IMR-90 (cell line): Measurements from ENCODE around the gene RPS8. TPM values are rescaled to one million over a fixed set of nuclear protein-coding genes. Genes with fewer than 3 reads are reported as not detected.

ENCODE experiments used
- ATAC-seq: fragments of 200-7000 bp; cut with Tn5 transposase; 2 replicates; pipeline ENCODE4 v1.9.1; 2020; ENCODE audit warnings: low read depth, mild to moderate bottlenecking, moderate library complexity
- BruUV-seq: library from RNA; stranded (reverse); fragments of 400-500 nt; replicated peaks from 2 replicates; lab custom pipeline; 2021; lab: Mats Ljungman, UMichigan
- CTCF ChIA-PET: fragments of 300-600 bp; formaldehyde crosslinking; extraction: SDS; loops from one replicate; lab custom pipeline; 2021; ENCODE audit warnings: antibody characterized with exemption; lab: Yijun Ruan, JAX
- POLR2A ChIA-PET: fragments of 300-600 bp; sonication (Branson Sonifier 250); formaldehyde crosslinking; loops from one replicate; lab custom pipeline; 2022; ENCODE audit warnings: antibody characterized with exemption; ENCODE audit not compliant: unreplicated experiment; lab: Charles Lee
- DNase-seq: peaks from one replicate; pipeline ENCODE4 v3.0.0; 2013
- H2AFZ ChIP-seq: replicated peaks from 2 replicates; pipeline ENCODE3; 2013; ENCODE audit warnings: low read length, mild to moderate bottlenecking; ENCODE audit not compliant: poor library complexity
- H2AK5ac ChIP-seq: 2 replicates; pipeline ENCODE4 v1.6.1; 2013; ENCODE audit warnings: low read depth, low read length, inconsistent platforms
- H2AK9ac ChIP-seq: replicated peaks from 2 replicates; pipeline ENCODE3; 2013; ENCODE audit warnings: mild to moderate bottlenecking, low read depth, low read length, moderate library complexity; ENCODE audit not compliant: poor library complexity
- H2BK120ac ChIP-seq: 2 replicates; pipeline ENCODE4 v1.6.1; 2013; ENCODE audit warnings: low read depth, low read length, inconsistent platforms
- H2BK15ac ChIP-seq: 3 replicates; pipeline ENCODE4 v1.6.1; 2013; ENCODE audit warnings: low read depth, low read length, inconsistent platforms
- H2BK20ac ChIP-seq: 2 replicates; pipeline ENCODE4 v1.6.1; 2013; ENCODE audit warnings: low read depth, mild to moderate bottlenecking, inconsistent platforms, low read length, moderate library complexity
- H2BK5ac ChIP-seq: 2 replicates; pipeline ENCODE4 v1.6.1; 2013; ENCODE audit warnings: mild to moderate bottlenecking, low read depth, low read length, inconsistent platforms; ENCODE audit not compliant: poor library complexity, severe bottlenecking
- H3K14ac ChIP-seq: replicated peaks from 2 replicates; pipeline ENCODE4 v1.6.1; 2013; ENCODE audit warnings: low read depth, low read length, inconsistent platforms
- H3K18ac ChIP-seq: 2 replicates; pipeline ENCODE4 v1.6.1; 2013; ENCODE audit warnings: low read depth, low read length, control low read depth
- H3K23ac ChIP-seq: 2 replicates; pipeline ENCODE4 v1.6.1; 2013; ENCODE audit warnings: low read depth, low read length, inconsistent platforms
- H3K27ac ChIP-seq: 2 replicates; pipeline ENCODE4 v1.5.1; 2013; ENCODE audit warnings: mild to moderate bottlenecking, control low read depth, low read length; ENCODE audit not compliant: insufficient read depth
- H3K27me3 ChIP-seq: 2 replicates; pipeline ENCODE4 v1.6.1; 2013; ENCODE audit warnings: low read length; ENCODE audit not compliant: control insufficient read depth, insufficient read depth
- H3K36me3 ChIP-seq: 2 replicates; pipeline ENCODE4 v1.6.1; 2013; ENCODE audit warnings: low read length, mixed read lengths; ENCODE audit not compliant: control insufficient read depth, insufficient read depth
- H3K4ac ChIP-seq: 2 replicates; pipeline ENCODE4 v1.6.1; 2013; ENCODE audit warnings: low read depth, low read length, inconsistent platforms
- H3K4me1 ChIP-seq: 2 replicates; pipeline ENCODE4 v1.6.1; 2013; ENCODE audit warnings: low read length, mixed read lengths; ENCODE audit not compliant: control insufficient read depth, insufficient read depth
- H3K4me2 ChIP-seq: 2 replicates; pipeline ENCODE4 v1.6.1; 2013; ENCODE audit warnings: low read depth, mild to moderate bottlenecking, control low read depth, low read length, moderate library complexity
- H3K4me3 ChIP-seq: 2 replicates; pipeline ENCODE4 v1.5.1; 2013; ENCODE audit warnings: low read depth, mild to moderate bottlenecking, control low read depth, low read length, moderate library complexity; ENCODE audit not compliant: insufficient read depth
- H3K56ac ChIP-seq: 2 replicates; pipeline ENCODE4 v1.6.1; 2013; ENCODE audit warnings: low read length, inconsistent platforms; ENCODE audit not compliant: insufficient read depth; ENCODE audit errors: extremely low read depth
- H3K79me1 ChIP-seq, 2 experiments: 2 replicates each; pipeline ENCODE4 v1.6.1; 2013; ENCODE audit warnings: low read length in 2 of 2, inconsistent platforms in 1 of 2, low read depth in 1 of 2
- H3K9ac ChIP-seq: 2 replicates; pipeline ENCODE4 v1.6.1; 2013; ENCODE audit warnings: low read depth, low read length, control low read depth
- H3K9me1 ChIP-seq: 2 replicates; pipeline ENCODE4 v1.6.1; 2013; ENCODE audit warnings: low read length, inconsistent platforms; ENCODE audit not compliant: insufficient read depth
- H3K9me3 ChIP-seq: 2 replicates; pipeline ENCODE4 v1.6.1; 2013; ENCODE audit warnings: low read length; ENCODE audit not compliant: control insufficient read depth, insufficient read depth
- H4K20me1 ChIP-seq: 2 replicates; pipeline ENCODE4 v1.6.1; 2013; ENCODE audit warnings: low read length, inconsistent platforms; ENCODE audit not compliant: insufficient read depth
- H4K5ac ChIP-seq: 2 replicates; pipeline ENCODE4 v1.6.1; 2013; ENCODE audit warnings: mild to moderate bottlenecking, low read depth, low read length, control low read depth
- H4K8ac ChIP-seq, 2 experiments: 2 replicates each; pipeline ENCODE4 v1.6.1; 2013; ENCODE audit warnings: low read depth in 2 of 2, low read length in 2 of 2, control low read depth in 1 of 2, inconsistent platforms in 1 of 2
- H4K91ac ChIP-seq: 2 replicates; pipeline ENCODE4 v1.6.1; 2013; ENCODE audit warnings: low read depth, low read length, inconsistent platforms; ENCODE audit not compliant: insufficient read depth
- BHLHE40 ChIP-seq: fragments of 150-350 bp; IDR thresholded peaks from 2 replicates; pipeline ENCODE4 v1.6.1; 2016; ENCODE audit warnings: mild to moderate bottlenecking, low read depth, low read length
- CHD1 ChIP-seq: IDR thresholded peaks from 2 replicates; pipeline ENCODE4 v1.6.1; 2012; ENCODE audit warnings: low read depth, low read length, improper control_type of control experiment
- CTCF ChIP-seq: conservative IDR thresholded peaks from 2 replicates; pipeline ENCODE4 v1.5.1; 2012; ENCODE audit warnings: mild to moderate bottlenecking, low read depth, low read length, improper control_type of control experiment
- ELK1 ChIP-seq: fragments of 150-350 bp; IDR thresholded peaks from 2 replicates; pipeline ENCODE4 v1.6.1; 2016; ENCODE audit warnings: low read depth, mild to moderate bottlenecking, low read length, moderate library complexity, borderline replicate concordance
- FOS ChIP-seq: fragments of 150-350 bp; IDR thresholded peaks from 2 replicates; pipeline ENCODE4 v1.6.1; 2016; ENCODE audit warnings: low read depth, low read length
- MAFK ChIP-seq: IDR thresholded peaks from 2 replicates; pipeline ENCODE4 v1.6.1; 2012; ENCODE audit warnings: low read depth, low read length, improper control_type of control experiment
- MAZ ChIP-seq: IDR thresholded peaks from 2 replicates; pipeline ENCODE4 v1.6.1; 2012; ENCODE audit warnings: low read depth, mild to moderate bottlenecking, low read length, improper control_type of control experiment, moderate library complexity, borderline replicate concordance
- MXI1 ChIP-seq: IDR thresholded peaks from 2 replicates; pipeline ENCODE4 v1.6.1; 2012; ENCODE audit warnings: low read depth, mild to moderate bottlenecking, low read length, moderate library complexity, borderline replicate concordance
- NFE2L2 ChIP-seq: fragments of 150-350 bp; IDR thresholded peaks from 2 replicates; pipeline ENCODE4 v1.6.1; 2016; ENCODE audit warnings: low read depth, mild to moderate bottlenecking, low read length
- POLR2A ChIP-seq: IDR thresholded peaks from 2 replicates; pipeline ENCODE4 v1.6.1; 2012; ENCODE audit warnings: mild to moderate bottlenecking, low read depth, low read length
- RCOR1 ChIP-seq: IDR thresholded peaks from 2 replicates; pipeline ENCODE4 v1.6.1; 2012; ENCODE audit warnings: mild to moderate bottlenecking, low read length, improper control_type of control experiment; ENCODE audit not compliant: insufficient replicate concordance
- RFX5 ChIP-seq: IDR thresholded peaks from 2 replicates; pipeline ENCODE4 v1.8.0; 2012; ENCODE audit warnings: low read depth, mild to moderate bottlenecking, low read length, moderate library complexity
- SMC3 ChIP-seq: fragments of 150-350 bp; IDR thresholded peaks from 2 replicates; pipeline ENCODE4 v1.6.1; 2016; ENCODE audit warnings: low read depth, mild to moderate bottlenecking, antibody characterized with exemption, low read length, moderate library complexity
- USF2 ChIP-seq: fragments of 150-350 bp; IDR thresholded peaks from 2 replicates; pipeline ENCODE4 v1.6.1; 2017; ENCODE audit warnings: mild to moderate bottlenecking, antibody characterized with exemption, low read length, low read depth
- WGBS, 2 experiments: methylation state at CpG; one replicate each; pipeline versions ENCODE4 v1.1.5 to v1.1.7; 2013; ENCODE audit warnings: missing lambda C conversion rate in 2 of 2; ENCODE audit not compliant: insufficient read length in 1 of 2; ENCODE audit errors: extremely low coverage in 2 of 2; 5-methylcytosine and 5-hydroxymethylcytosine counted together
- dilution Hi-C: fragments of 300-500 bp; cut with HindIII; formaldehyde crosslinking; loops from one replicate; pipeline ENCODE4 v1.14.3; 2018; ENCODE audit warnings: low sequenced_read_pairs; ENCODE audit not compliant: unreplicated experiment
- in situ Hi-C: fragments of 300-500 bp; cut with MboI; formaldehyde crosslinking; loops from 3 replicates; pipeline ENCODE4 v1.14.3; 2019; ENCODE audit warnings: low sequenced_read_pairs, inconsistent platforms, mixed read lengths
- intact Hi-C: fragments of 100-400 bp; cut with micrococcal nuclease; formaldehyde crosslinking; loops from 2 replicates; pipeline ENCODE4 v1.10.0; 2022
- polyA plus RNA-seq, 3 experiments: library from polyadenylated mRNA; depleted of rRNA; stranded (reverse); fragments of >200 nt; gene quantifications; 2 replicates each; pipeline ENCODE4 v1.2.3, GENCODE V29; 2012; ENCODE audit warnings: low replicate concordance in 1 of 3
- total RNA-seq: library from RNA; depleted of rRNA; stranded (reverse); fragments of >200 nt; gene quantifications from 2 replicates; pipeline ENCODE4 v1.2.3, GENCODE V29; 2012

Gene RPS8
- total and polyA plus RNA-seq, 2 of the 4 experiments (the other 2 are of a cell fraction) = 2,171 to 2,255 TPM

- in situ Hi-C loops (no loop called here), intact Hi-C loops (loop anchor here (10.0 kb wide), 1 partner anchor 502 kb away; no protein-coding TSS in a partner anchor), dilution Hi-C loops (no loop called here)
- H3K14ac ChIP-seq = peak overlapping the region; percentile 97
- 80% methylated on average over 5 of the region's 13 CpGs; no CpG with 5 or more reads in 1 of the 2 experiments for WGBS, 2 experiments
- peaks cover 37% of the 10 kb centered on the region for H3K36me3 ChIP-seq
- H2BK20ac ChIP-seq = no peak overlapping the region
- H4K5ac ChIP-seq = no peak overlapping the region
- peak overlapping the region; percentile 82 for H3K18ac ChIP-seq
- peaks cover 20% of the 10 kb centered on the region for H3K4me1 ChIP-seq
- H3K56ac ChIP-seq = no peak overlapping the region
- H4K91ac ChIP-seq = peak overlapping the region; percentile 5; the same call in 1 of the 2 replicates
- H3K79me1 ChIP-seq = peaks cover 14 to 41% of the 10 kb centered on the region in 2 experiments; a peak in 3 of 4 replicates
- peak overlapping the region; percentile 100 for H3K4me2 ChIP-seq
- peaks cover 28% of the 10 kb centered on the region for H4K20me1 ChIP-seq
- H2BK15ac ChIP-seq = peak overlapping the region; percentile 4; the same call in 1 of the 3 replicates
- H2BK5ac ChIP-seq = peak overlapping the region; percentile 71
- peak overlapping the region; percentile 90 for H2AK5ac ChIP-seq
- peak overlapping the region; percentile 89 for H2AK9ac ChIP-seq
- ATAC-seq = no peak
- H3K9me3 ChIP-seq = no peaks in the 10 kb centered on the region
- H3K9ac ChIP-seq = peak overlapping the region; percentile 87
- peaks cover 12% of the 10 kb centered on the region for H3K9me1 ChIP-seq
- no TSS peak for BruUV-seq
- H2BK120ac ChIP-seq = peak overlapping the region; percentile 28
- peak overlapping the region; percentile 74 for H3K4me3 ChIP-seq
- peak overlapping the region; percentile 91 for H3K23ac ChIP-seq
- ChIA-PET CTCF (interaction anchor here (0.6 kb wide), 1 partner anchor 36 kb away, joined by 3 read pairs; no protein-coding TSS in a partner anchor), POLR2A (interaction anchor here (0.7 kb wide), 2 partner anchors 11 to 17 kb away, joined by 5 read pairs; no protein-coding TSS in a partner anchor)
- no peak overlapping the region for H4K8ac ChIP-seq
- H3K27me3 ChIP-seq = no peaks in the 10 kb centered on the region
- H3K27ac ChIP-seq = peak overlapping the region; percentile 67
- H3K4ac ChIP-seq = peak overlapping the region; percentile 95
- H2AFZ ChIP-seq = no peak overlapping the region
- no peak for DNase-seq
- no peak for TF ChIP-seq CTCF
- TF ChIP-seq USF2 = no peak
- no peak for TF ChIP-seq NFE2L2
- no peak for TF ChIP-seq FOS
- no peak for TF ChIP-seq CHD1
- TF ChIP-seq BHLHE40 = no peak
- TF ChIP-seq MAZ = no peak
- no peak for TF ChIP-seq MXI1
- no peak for TF ChIP-seq ELK1
- no peak for TF ChIP-seq RFX5
- TF ChIP-seq RCOR1 = no peak
- TF ChIP-seq POLR2A = no peak
- no peak for TF ChIP-seq SMC3
- no peak for TF ChIP-seq MAFK
Measured at GRCh38 chr1:44802306-44803061, 27.1 kb downstream of the RPS8 start.
